Measurements from ENCODE around the gene PIP4K2C. TPM values are rescaled to one million over a fixed set of nuclear protein-coding genes. Genes with fewer than 3 reads are reported as not detected.
A peak's percentile ranks its signal among the peaks of the same experiment; 100 is the strongest.

PIP4K2C gene
- total RNA-seq, 4 donors from 2014 or later, result 22.7 to 30.7 (median 29.0) TPM

- Histone ChIP-seq H3K9me3 (no peaks in the 10 kb centered on the region), H3K27me3 (peaks cover 0 to 27% (median 3%) of the 10 kb centered on the region in 4 donors), H3K27ac (replicated peaks in 1 of 4) (peak overlapping the region in 1 of 4 donors; percentile 45), H3K36me3 (peaks cover 0 to 5% (median 0%) of the 10 kb centered on the region in 4 donors), H3K4me1 (peaks cover 35 to 40% (median 39%) of the 10 kb centered on the region in 4 donors), H3K4me3 (peak overlapping the region; percentile 54 to 65 (median 56))
- intact Hi-C loops (cut with DNase I), result loop anchor here (2.0 kb wide), 1 partner anchor 89 kb away; no protein-coding TSS in a partner anchor
- TF ChIP-seq POLR2AphosphoS5 (IDR thresholded peaks at IDR 0.05) (no peak), POLR2A (IDR thresholded peaks at IDR 0.05; ENCODE audit: low read depth) (no peak), CTCF (IDR thresholded peaks at IDR 0.05) (no peak), EP300 (IDR thresholded peaks at IDR 0.05) (no peak)
- DNase-seq (ENCODE audit: extremely low spot score), result no peak
- 35% methylated on average over 13 of the region's 13 CpGs for WGBS
These were observed 41.6 kb upstream of the PIP4K2C start for GRCh38 chr12:57549203-57549908.

- Histone ChIP-seq H3K4me1 (peaks cover 28 to 34% (median 32%) of the 10 kb centered on the region in 4 donors), H3K27ac (replicated peaks in 1 of 4) (peak within 1 kb of the TSS in 2 of 4 donors; percentile 16 to 45), H3K4me3 (peak within 1 kb of the TSS; percentile 54 to 65 (median 56)), H3K36me3 (no peaks in the 10 kb centered on the region), H3K27me3 (peaks cover 0 to 27% (median 3%) of the 10 kb centered on the region in 4 donors), H3K9me3 (no peaks in the 10 kb centered on the region)
- WGBS, result 27% methylated on average over 5 of the region's 52 CpGs
- no peak for DNase-seq (ENCODE audit: extremely low spot score)
- intact Hi-C loops (cut with DNase I), result loop anchor here (2.0 kb wide), 1 partner anchor 89 kb away; no protein-coding TSS in a partner anchor
- no peak for TF ChIP-seq POLR2A (IDR thresholded peaks at IDR 0.05; ENCODE audit: low read depth)
- TF ChIP-seq EP300 (IDR thresholded peaks at IDR 0.05), result no peak
- TF ChIP-seq CTCF (IDR thresholded peaks at IDR 0.05), result peak in 2 of 3 experiments; percentile 4 to 13
- TF ChIP-seq POLR2AphosphoS5 (IDR thresholded peaks at IDR 0.05), result peak; percentile 33 to 49
These were observed 40.9 kb upstream of the PIP4K2C start, which contains the start of gene KIF5A for GRCh38 chr12:57549909-57550640. KIF5A (plus strand) TSS chr12:57550044; CDS start chr12:57550272, 228 bp downstream.

- Histone ChIP-seq H3K4me3 (peak overlapping the region; percentile 54 to 65 (median 56)), H3K4me1 (peaks cover 20 to 26% (median 24%) of the 10 kb centered on the region in 4 donors), H3K27ac (replicated peaks in 1 of 4) (no peak overlapping the region), H3K9me3 (no peaks in the 10 kb centered on the region), H3K36me3 (no peaks in the 10 kb centered on the region), H3K27me3 (peaks cover 0 to 27% (median 3%) of the 10 kb centered on the region in 4 donors)
- no peak for DNase-seq (ENCODE audit: extremely low spot score)
- no peak for TF ChIP-seq EP300 (IDR thresholded peaks at IDR 0.05)
- TF ChIP-seq POLR2AphosphoS5 (IDR thresholded peaks at IDR 0.05), result no peak
- no peak for TF ChIP-seq CTCF (IDR thresholded peaks at IDR 0.05)
- no peak for TF ChIP-seq POLR2A (IDR thresholded peaks at IDR 0.05; ENCODE audit: low read depth)
- intact Hi-C loops (cut with DNase I), result no loop called here
- WGBS, result 59% methylated on average over 7 of the region's 7 CpGs
These were observed 40.1 kb upstream of the PIP4K2C start for GRCh38 chr12:57550641-57551549.

GRCh38 chr12:57551637-57552305 lies 39.2 kb upstream of the PIP4K2C start:
- peaks cover 15 to 21% (median 18%) of the 10 kb centered on the region in 4 donors for H3K4me1 ChIP-seq
- WGBS, result 94% methylated on average over 3 of the region's 3 CpGs
- TF ChIP-seq POLR2A (IDR thresholded peaks at IDR 0.05; ENCODE audit: low read depth), result no peak
- no peak for TF ChIP-seq POLR2AphosphoS5 (IDR thresholded peaks at IDR 0.05)
- no peak for TF ChIP-seq EP300 (IDR thresholded peaks at IDR 0.05)
- no peak for TF ChIP-seq CTCF (IDR thresholded peaks at IDR 0.05)
- intact Hi-C loops (cut with DNase I), result no loop called here
- H3K4me3 ChIP-seq, result no peak overlapping the region
- peaks cover 0 to 27% (median 3%) of the 10 kb centered on the region in 4 donors for H3K27me3 ChIP-seq
- no peak for DNase-seq (ENCODE audit: extremely low spot score)
- no peak overlapping the region for H3K27ac ChIP-seq (replicated peaks in 1 of 4)
- H3K9me3 ChIP-seq, result no peaks in the 10 kb centered on the region
- no peaks in the 10 kb centered on the region for H3K36me3 ChIP-seq

All from esophagus muscularis mucosa (tissue), 4 donors.